Measurements from ENCODE around the gene PDHA1. TPM values are rescaled to one million over a fixed set of nuclear protein-coding genes. Genes with fewer than 3 reads are reported as not detected.

PDHA1 gene
- total and polyA plus RNA-seq, 2 donors (not counting 1 experiment from before 2014, with no cell fraction given): 73.2 to 161 TPM

DNA sequence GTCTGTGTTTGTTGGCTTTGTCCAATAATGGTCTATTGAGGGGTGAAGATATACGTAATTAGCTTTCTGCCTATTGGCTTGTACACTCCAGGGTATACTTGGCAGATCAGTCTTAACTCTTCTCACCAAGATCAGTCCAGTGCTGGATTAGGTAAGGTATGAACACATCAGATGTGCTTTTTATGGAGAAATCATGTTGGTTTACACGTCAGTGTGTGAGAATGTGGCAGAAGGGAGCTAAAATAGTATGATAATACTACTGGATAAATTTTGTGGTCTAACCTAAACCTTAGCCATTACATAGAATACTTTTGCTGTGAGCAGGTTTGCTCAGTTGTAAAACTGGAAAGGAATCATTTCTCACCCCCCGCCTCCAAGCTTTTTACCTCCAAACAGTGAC lies 4.2 kb downstream of the PDHA1 start:
- Histone ChIP-seq H3K79me2 (ENCODE audit: control insufficient read depth, insufficient read depth, low read length) (peaks cover 22% of the 10 kb centered on the region), H4K20me1 (ENCODE audit: control insufficient read depth, extremely low read depth, insufficient read depth, low read length) (no peaks in the 10 kb centered on the region), H3K4me2 (ENCODE audit: extremely low read depth, insufficient read depth, low read length) (no peak overlapping the region), H3K36me3 (ENCODE audit: control insufficient read depth, insufficient read depth, low read length) (no peaks in the 10 kb centered on the region), H2AFZ (ENCODE audit: low read length) (no peak overlapping the region), H3K9me3 (ENCODE audit: control insufficient read depth, insufficient read depth, low read depth, low read length) (no peaks in the 10 kb centered on the region), H3K9ac (ENCODE audit: insufficient read depth, low read length) (no peak overlapping the region), H3K4me3 (replicated peaks in 1 of 4; ENCODE audit: control extremely low read depth in 1 of 4, insufficient read depth in 1 of 4, low read depth in 3 of 4, low read length in 4 of 4) (no peak overlapping the region), H3K27me3 (ENCODE audit: control insufficient read depth, insufficient read depth, low read length) (no peaks in the 10 kb centered on the region), H3K4me1 (ENCODE audit: control insufficient read depth, extremely low read depth, insufficient read depth, low read length) (no peaks in the 10 kb centered on the region), H3K27ac (ENCODE audit: insufficient read depth, low read length) (no peak overlapping the region)
- DNase-seq (ENCODE audit: low read depth in 2 of 2): peak in 1 of 2 donors; percentile 21
- TF ChIP-seq CTCF (conservative IDR thresholded peaks at IDR 0.05 in 1 of 2, IDR thresholded peaks at IDR 0.05 in 1 of 2; ENCODE audit: low read depth in 1 of 2, low read length in 2 of 2) (no peak), EZH2 (IDR thresholded peaks at IDR 0.05; ENCODE audit: low read length, missing control alignments) (no peak)

- no peaks in the 10 kb centered on the region for H3K36me3 ChIP-seq (ENCODE audit: control insufficient read depth, insufficient read depth, low read length)
- H3K4me2 ChIP-seq (ENCODE audit: extremely low read depth, insufficient read depth, low read length): no peak overlapping the region
- no peaks in the 10 kb centered on the region for H3K9me3 ChIP-seq (ENCODE audit: control insufficient read depth, insufficient read depth, low read depth, low read length)
- no peak overlapping the region for H2AFZ ChIP-seq (ENCODE audit: low read length)
- peaks cover 20% of the 10 kb centered on the region for H3K79me2 ChIP-seq (ENCODE audit: control insufficient read depth, insufficient read depth, low read length)
- no peaks in the 10 kb centered on the region for H3K27me3 ChIP-seq (ENCODE audit: control insufficient read depth, insufficient read depth, low read length)
- H3K9ac ChIP-seq (ENCODE audit: insufficient read depth, low read length): no peak overlapping the region
- no peak overlapping the region for H3K4me3 ChIP-seq (replicated peaks in 1 of 4; ENCODE audit: control extremely low read depth in 1 of 4, insufficient read depth in 1 of 4, low read depth in 3 of 4, low read length in 4 of 4)
- TF ChIP-seq EZH2 (IDR thresholded peaks at IDR 0.05; ENCODE audit: low read length, missing control alignments): no peak
- no peak for TF ChIP-seq CTCF (conservative IDR thresholded peaks at IDR 0.05 in 1 of 2, IDR thresholded peaks at IDR 0.05 in 1 of 2; ENCODE audit: low read depth in 1 of 2, low read length in 2 of 2)
- DNase-seq (ENCODE audit: low read depth in 2 of 2): no peak
- H3K27ac ChIP-seq (ENCODE audit: insufficient read depth, low read length): no peak overlapping the region
- H3K4me1 ChIP-seq (ENCODE audit: control insufficient read depth, extremely low read depth, insufficient read depth, low read length): no peaks in the 10 kb centered on the region
- H4K20me1 ChIP-seq (ENCODE audit: control insufficient read depth, extremely low read depth, insufficient read depth, low read length): no peaks in the 10 kb centered on the region
These were observed 5.5 kb downstream of the PDHA1 start for GRCh38 chrX:19349264-19349663.

GRCh38 chrX:19350941-19351384 lies 7.2 kb downstream of the PDHA1 start:
- DNase-seq (ENCODE audit: low read depth in 2 of 2): no peak
- TF ChIP-seq EZH2 (IDR thresholded peaks at IDR 0.05; ENCODE audit: low read length, missing control alignments): no peak
- no peak for TF ChIP-seq CTCF (conservative IDR thresholded peaks at IDR 0.05 in 1 of 2, IDR thresholded peaks at IDR 0.05 in 1 of 2; ENCODE audit: low read depth in 1 of 2, low read length in 2 of 2)
- H3K27me3 ChIP-seq (ENCODE audit: control insufficient read depth, insufficient read depth, low read length): no peaks in the 10 kb centered on the region
- H3K4me1 ChIP-seq (ENCODE audit: control insufficient read depth, extremely low read depth, insufficient read depth, low read length): no peaks in the 10 kb centered on the region
- no peaks in the 10 kb centered on the region for H3K9me3 ChIP-seq (ENCODE audit: control insufficient read depth, insufficient read depth, low read depth, low read length)
- no peak overlapping the region for H3K9ac ChIP-seq (ENCODE audit: insufficient read depth, low read length)
- peaks cover 8% of the 10 kb centered on the region for H3K79me2 ChIP-seq (ENCODE audit: control insufficient read depth, insufficient read depth, low read length)
- H3K36me3 ChIP-seq (ENCODE audit: control insufficient read depth, insufficient read depth, low read length): no peaks in the 10 kb centered on the region
- H3K27ac ChIP-seq (ENCODE audit: insufficient read depth, low read length): no peak overlapping the region
- H3K4me3 ChIP-seq (replicated peaks in 1 of 4; ENCODE audit: control extremely low read depth in 1 of 4, insufficient read depth in 1 of 4, low read depth in 3 of 4, low read length in 4 of 4): no peak overlapping the region
- H2AFZ ChIP-seq (ENCODE audit: low read length): no peak overlapping the region
- H4K20me1 ChIP-seq (ENCODE audit: control insufficient read depth, extremely low read depth, insufficient read depth, low read length): no peaks in the 10 kb centered on the region
- no peak overlapping the region for H3K4me2 ChIP-seq (ENCODE audit: extremely low read depth, insufficient read depth, low read length)

Measured in fibroblast of lung (primary cell).